Suprapubic skin (tissue), 4 donors: Measurements from ENCODE around the gene CD99L2. TPM values are rescaled to one million over a fixed set of nuclear protein-coding genes. Genes with fewer than 3 reads are reported as not detected.

ENCODE experiments used
- DNase-seq, 2 donors: peaks; one replicate each; pipeline ENCODE4 v3.0.0-alpha.2; 2019; ENCODE audit warnings: low spot score in 2 of 2
- H3K27ac ChIP-seq: fragments of 200-600 bp; sonication (generic); one replicate; pipeline ENCODE4 v1.5.1; 2019
- H3K27me3 ChIP-seq: fragments of 200-600 bp; sonication (generic); one replicate; pipeline ENCODE4 v1.5.1; 2019
- H3K36me3 ChIP-seq: fragments of 200-600 bp; sonication (generic); one replicate; pipeline ENCODE4 v1.5.1; 2019
- H3K4me1 ChIP-seq: fragments of 200-600 bp; sonication (generic); one replicate; pipeline ENCODE4 v1.5.1; 2019
- H3K4me3 ChIP-seq: fragments of 200-600 bp; sonication (generic); one replicate; pipeline ENCODE4 v1.5.1; 2019; ENCODE audit warnings: mild to moderate bottlenecking
- H3K9me3 ChIP-seq: fragments of 200-600 bp; sonication (generic); one replicate; pipeline ENCODE4 v1.5.1; 2019
- CTCF ChIP-seq, 2 donors: fragments of 200-600 bp in 1 of 2; fragments of 450-650 bp in 1 of 2; sonication (generic) in 1 of 2; IDR thresholded peaks; one replicate each; pipeline ENCODE4 v1.5.1; 2016 to 2019; ENCODE audit warnings: antibody characterized with exemption in 2 of 2, mild to moderate bottlenecking in 1 of 2, moderate library complexity in 1 of 2
- EP300 ChIP-seq: sonication (generic); formaldehyde crosslinking; IDR thresholded peaks from one replicate; pipeline ENCODE4 v1.6.1; 2017; ENCODE audit warnings: antibody characterized with exemption
- POLR2A ChIP-seq, 2 donors: fragments of 450-650 bp; IDR thresholded peaks; one replicate each; pipeline ENCODE4 v1.6.1; 2017; ENCODE audit warnings: antibody characterized with exemption in 2 of 2, mild to moderate bottlenecking in 2 of 2, moderate library complexity in 2 of 2
- POLR2AphosphoS5 ChIP-seq, 3 donors: sonication (generic); formaldehyde crosslinking; IDR thresholded peaks; one replicate each; pipeline ENCODE4 v1.6.1; 2017; ENCODE audit warnings: antibody characterized with exemption in 3 of 3
- WGBS: methylation state at CpG from one replicate; pipeline ENCODE4 v1.1.5; 2018; 5-methylcytosine and 5-hydroxymethylcytosine counted together
- total RNA-seq, 4 donors: library from RNA; depleted of rRNA; stranded (reverse); fragments of >200 nt; gene quantifications; one replicate each; pipeline ENCODE4 v1.1.0, GENCODE V29; 2016

CD99L2 gene
- 10 to 100 TPM; 12.6 to 24.5 (median 18.7) TPM for total RNA-seq

DNA sequence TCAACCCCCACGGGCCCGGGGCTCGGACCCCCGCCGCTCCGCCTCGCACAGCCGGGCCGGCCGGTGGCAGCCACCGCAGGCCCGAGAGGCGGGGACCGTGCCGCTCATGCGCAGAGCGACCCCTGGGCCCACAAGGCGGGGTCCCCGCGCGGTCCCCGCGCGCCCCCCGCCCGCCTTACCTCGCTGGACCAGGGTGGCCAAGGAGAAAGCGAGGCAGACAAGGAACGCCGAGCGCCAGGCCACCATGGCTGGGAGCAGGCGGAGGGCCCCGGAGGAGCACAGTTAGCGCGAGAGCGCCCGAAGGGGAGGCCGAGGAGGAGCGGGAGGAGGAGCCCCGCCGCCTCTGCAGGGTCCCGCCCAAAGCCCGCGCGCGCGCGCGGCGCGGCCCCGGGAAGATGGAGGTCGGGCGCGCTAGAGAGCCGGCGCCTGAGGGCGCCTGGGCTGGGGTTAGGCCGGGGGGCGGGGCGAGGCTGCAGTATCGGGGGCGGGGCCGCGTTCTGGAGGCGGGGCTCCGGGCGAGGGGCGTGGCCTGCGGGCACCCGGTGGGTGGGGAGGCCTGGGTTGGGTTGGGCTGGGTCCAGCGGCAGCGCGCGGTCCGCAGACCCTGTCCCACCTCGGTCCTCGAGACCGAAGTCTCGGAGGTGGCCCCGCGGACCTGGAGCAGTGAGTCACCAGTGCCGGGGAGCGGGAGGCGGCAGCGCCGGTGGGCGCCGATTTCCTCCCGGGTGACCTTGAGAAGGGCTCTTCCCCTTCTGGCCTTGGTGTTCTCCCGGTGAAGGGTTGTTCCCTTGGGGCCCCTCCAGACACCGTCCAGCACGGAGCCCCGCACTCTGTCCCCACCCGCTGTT lies at the start of gene CD99L2:
Gene CD99L2, minus strand, starts transcription at position 326 of the 848 bp plus-strand sequence. Its CDS starts 80 bp downstream, at position 246.
- Histone ChIP-seq H3K27me3 (no peaks in the 10 kb centered on the region), H3K36me3 (no peaks in the 10 kb centered on the region), H3K9me3 (no peaks in the 10 kb centered on the region), H3K27ac (peak within 1 kb of the TSS; percentile 80), H3K4me3 (peak within 1 kb of the TSS; percentile 71), H3K4me1 (peaks cover 8% of the 10 kb centered on the region)
- 41% methylated on average over 31 of the region's 95 CpGs for WGBS
- peak; percentile 87 to 90 for DNase-seq
- TF ChIP-seq POLR2A (IDR thresholded peaks at IDR 0.05) (no peak), CTCF (IDR thresholded peaks at IDR 0.05) (no peak), POLR2AphosphoS5 (IDR thresholded peaks at IDR 0.05) (no peak), EP300 (no peak)

DNA sequence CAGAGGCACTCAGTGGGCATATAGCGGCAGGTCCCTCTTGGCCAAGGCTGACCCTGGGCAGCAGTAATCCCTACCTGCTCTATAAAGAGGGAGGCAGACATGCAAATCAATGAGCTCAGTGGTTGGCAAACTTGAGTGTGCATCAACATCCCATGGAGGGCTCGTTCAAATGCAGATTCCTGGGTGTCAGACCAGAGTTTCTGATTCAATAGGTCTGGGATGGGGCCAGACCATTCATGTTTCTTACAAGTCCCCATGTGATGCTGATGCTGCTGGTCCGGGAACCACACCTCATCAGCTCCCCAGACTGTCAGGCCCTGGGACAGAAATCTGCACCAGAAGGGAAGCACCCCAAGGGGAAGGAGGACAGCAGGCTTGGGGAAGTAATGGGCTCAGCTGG lies 45.8 kb upstream of the CD99L2 start:
- 52% methylated on average over 3 of the region's 3 CpGs for WGBS
- H3K36me3 ChIP-seq: no peaks in the 10 kb centered on the region
- H3K4me3 ChIP-seq: no peak overlapping the region
- H3K9me3 ChIP-seq: no peaks in the 10 kb centered on the region
- no peaks in the 10 kb centered on the region for H3K27me3 ChIP-seq
- no peak for DNase-seq
- no peak for TF ChIP-seq POLR2AphosphoS5 (IDR thresholded peaks at IDR 0.05)
- TF ChIP-seq POLR2A (IDR thresholded peaks at IDR 0.05): no peak
- no peak for TF ChIP-seq CTCF (IDR thresholded peaks at IDR 0.05)
- TF ChIP-seq EP300: no peak
- H3K27ac ChIP-seq: no peak overlapping the region
- no peaks in the 10 kb centered on the region for H3K4me1 ChIP-seq

- Histone ChIP-seq H3K4me1 (no peaks in the 10 kb centered on the region), H3K27ac (no peak overlapping the region), H3K27me3 (no peaks in the 10 kb centered on the region), H3K9me3 (no peaks in the 10 kb centered on the region), H3K4me3 (no peak overlapping the region), H3K36me3 (no peaks in the 10 kb centered on the region)
- no peak for TF ChIP-seq EP300
- DNase-seq: no peak
- 68% methylated on average over 3 of the region's 9 CpGs for WGBS
Measured at GRCh38 chrX:150942942-150943594, 44.6 kb upstream of the CD99L2 start.

GRCh38 chrX:150941580-150941979 lies 43.1 kb upstream of the CD99L2 start:
- TF ChIP-seq CTCF (IDR thresholded peaks at IDR 0.05) (no peak), POLR2A (IDR thresholded peaks at IDR 0.05) (no peak), EP300 (no peak), POLR2AphosphoS5 (IDR thresholded peaks at IDR 0.05) (no peak)
- DNase-seq: no peak
- WGBS: 49% methylated on average over 2 of the region's 2 CpGs
- no peaks in the 10 kb centered on the region for H3K27me3 ChIP-seq
- H3K4me3 ChIP-seq: no peak overlapping the region
- no peak overlapping the region for H3K27ac ChIP-seq
- no peaks in the 10 kb centered on the region for H3K4me1 ChIP-seq
- H3K36me3 ChIP-seq: no peaks in the 10 kb centered on the region
- no peaks in the 10 kb centered on the region for H3K9me3 ChIP-seq

DNA sequence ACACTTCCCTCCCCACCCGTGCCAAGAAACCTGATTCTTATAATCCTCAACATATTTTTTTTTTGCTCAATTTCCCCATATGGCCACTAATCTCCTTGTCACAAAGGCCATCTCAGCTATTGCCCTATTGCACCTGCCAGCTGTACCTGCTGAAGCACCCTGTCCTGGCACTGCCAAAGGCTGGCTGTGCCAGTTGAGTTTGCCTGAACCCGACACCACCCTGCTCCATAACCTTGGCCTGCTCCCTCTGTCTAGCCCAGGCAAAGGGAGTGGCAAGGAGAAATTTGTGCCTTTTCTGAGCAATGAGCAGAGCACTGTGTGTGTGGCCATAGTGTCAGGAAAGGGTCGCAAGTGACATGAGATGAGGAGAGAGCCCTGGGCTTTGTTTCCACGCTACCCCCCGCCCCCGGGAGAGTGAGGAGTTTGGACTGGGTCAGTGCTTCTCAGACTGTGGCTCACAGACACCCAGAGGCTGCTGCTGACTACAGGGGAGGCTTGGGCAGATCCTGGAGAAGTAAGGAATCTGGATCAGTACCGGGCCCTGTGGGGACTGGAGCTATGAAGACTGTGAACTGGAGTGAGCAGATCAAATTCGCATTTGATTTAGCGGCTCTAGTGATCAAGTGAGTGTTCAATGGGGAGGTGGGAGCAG lies 42.5 kb upstream of the CD99L2 start:
- H3K4me1 ChIP-seq: no peaks in the 10 kb centered on the region
- WGBS: 71% methylated on average over 9 of the region's 9 CpGs
- no peak overlapping the region for H3K4me3 ChIP-seq
- DNase-seq: no peak
- no peaks in the 10 kb centered on the region for H3K9me3 ChIP-seq
- no peak overlapping the region for H3K27ac ChIP-seq
- H3K36me3 ChIP-seq: no peaks in the 10 kb centered on the region
- H3K27me3 ChIP-seq: no peaks in the 10 kb centered on the region
- TF ChIP-seq EP300: no peak
- TF ChIP-seq POLR2A (IDR thresholded peaks at IDR 0.05): no peak
- no peak for TF ChIP-seq POLR2AphosphoS5 (IDR thresholded peaks at IDR 0.05)
- TF ChIP-seq CTCF (IDR thresholded peaks at IDR 0.05): no peak
